Measurements from ENCODE around the gene IFNG-AS1. TPM values are rescaled to one million over a fixed set of nuclear protein-coding genes. Genes with fewer than 3 reads are reported as not detected.

Gene IFNG-AS1
- total RNA-seq, 1 experiment from 2014 or later, result not detected

DNA sequence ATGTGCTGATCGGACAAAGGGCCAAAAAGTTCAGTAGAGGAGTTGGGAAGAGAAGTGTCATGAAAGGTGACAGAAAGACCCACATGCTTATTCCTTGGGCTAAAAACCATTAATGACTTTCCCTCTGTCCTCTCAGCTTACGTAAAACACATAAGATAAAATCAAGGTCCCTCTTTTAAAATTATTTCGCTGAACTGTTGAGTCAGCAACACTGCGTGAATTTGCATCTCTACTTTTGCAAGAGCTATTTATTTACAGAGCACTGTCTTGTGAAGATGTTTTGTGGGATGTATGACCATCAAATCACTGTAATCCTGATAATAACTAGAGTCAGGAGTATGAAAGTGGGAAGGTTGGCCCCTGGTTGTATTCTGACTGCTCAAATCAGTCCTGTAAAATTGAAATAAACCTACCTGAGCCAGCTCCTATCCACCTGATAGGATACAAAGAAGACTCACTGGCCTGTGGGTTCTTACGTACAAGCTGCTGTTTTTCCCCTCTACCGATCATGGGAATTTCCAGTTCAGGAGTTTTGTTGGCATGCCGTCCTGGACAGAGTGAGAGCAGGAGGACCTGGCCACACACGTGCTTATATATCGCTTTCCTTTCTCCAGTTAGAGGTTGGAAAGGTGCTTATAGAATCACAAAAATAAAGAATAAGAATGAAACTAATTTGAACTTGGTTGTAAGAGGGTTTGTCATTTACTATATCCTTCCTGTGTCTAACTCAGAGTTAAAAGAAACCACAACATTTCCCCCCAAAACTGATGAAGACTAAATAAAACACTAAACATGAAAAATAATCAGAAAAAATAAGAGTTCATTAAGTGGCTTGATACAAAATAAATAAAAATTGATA, 42.9 kb downstream of the IFNG-AS1 start:
- Histone ChIP-seq H3K4me3 (replicated peaks in 1 of 2; ENCODE audit: low read depth in 1 of 2, low read length in 2 of 2) (no peak overlapping the region), H2AFZ (ENCODE audit: low read depth, low read length, poor library complexity, severe bottlenecking) (no peak overlapping the region), H4K20me1 (ENCODE audit: insufficient read depth) (no peaks in the 10 kb centered on the region), H3K36me3 (ENCODE audit: control insufficient read depth in 1 of 2, insufficient read depth in 2 of 2, low read length in 2 of 2) (no peaks in the 10 kb centered on the region), H3K9me2 (ENCODE audit: insufficient read depth) (no peaks in the 10 kb centered on the region), H3K9me3 (ENCODE audit: control insufficient read depth in 1 of 2, insufficient read depth in 1 of 2, low read depth in 1 of 2, low read length in 2 of 2) (no peaks in the 10 kb centered on the region), H3K9ac (ENCODE audit: low read length) (no peak overlapping the region), H3K79me2 (ENCODE audit: insufficient read depth, low read length) (no peaks in the 10 kb centered on the region), H3K27me3 (ENCODE audit: insufficient read depth, low read length) (no peaks in the 10 kb centered on the region), H3K27ac (ENCODE audit: low read depth, low read length) (no peak overlapping the region), H3K4me2 (ENCODE audit: low read length) (no peak overlapping the region), H3K4me1 (ENCODE audit: control insufficient read depth in 1 of 2, insufficient read depth in 2 of 2, low read length in 2 of 2) (no peaks in the 10 kb centered on the region)
- RAD21 ChIA-PET (ENCODE audit: low non-redundant PET in 1 of 2, low total read pairs in 2 of 2, uncharacterized antibody in 2 of 2, unreplicated experiment in 2 of 2), result no interaction called here
- ATAC-seq, result no peak
- no peak for DNase-seq (ENCODE audit: low read depth, low spot score)
- CTCF ChIA-PET, result interaction anchor here (1.5 kb wide), 1 partner anchor 9 kb away, joined by 6 read pairs; no protein-coding TSS in a partner anchor
- intact Hi-C loops (cut with micrococcal nuclease), result no loop called here
- TF ChIP-seq FOSL1 (IDR thresholded peaks at IDR 0.05; ENCODE audit: low read depth), result no peak
- no peak for TF ChIP-seq TCF7L2 (IDR thresholded peaks at IDR 0.05; ENCODE audit: borderline replicate concordance, extremely low read depth, insufficient read depth, insufficient read length)
- TF ChIP-seq, protein P1, sequence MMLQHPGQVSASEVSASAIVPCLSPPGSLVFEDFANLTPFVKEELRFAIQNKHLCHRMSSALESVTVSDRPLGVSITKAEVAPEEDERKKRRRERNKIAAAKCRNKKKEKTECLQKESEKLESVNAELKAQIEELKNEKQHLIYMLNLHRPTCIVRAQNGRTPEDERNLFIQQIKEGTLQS (IDR thresholded peaks at IDR 0.05), result no peak
- no TSS peak for BruUV-seq (replicated peaks)
- POLR2A ChIA-PET, result no interaction called here

DNA sequence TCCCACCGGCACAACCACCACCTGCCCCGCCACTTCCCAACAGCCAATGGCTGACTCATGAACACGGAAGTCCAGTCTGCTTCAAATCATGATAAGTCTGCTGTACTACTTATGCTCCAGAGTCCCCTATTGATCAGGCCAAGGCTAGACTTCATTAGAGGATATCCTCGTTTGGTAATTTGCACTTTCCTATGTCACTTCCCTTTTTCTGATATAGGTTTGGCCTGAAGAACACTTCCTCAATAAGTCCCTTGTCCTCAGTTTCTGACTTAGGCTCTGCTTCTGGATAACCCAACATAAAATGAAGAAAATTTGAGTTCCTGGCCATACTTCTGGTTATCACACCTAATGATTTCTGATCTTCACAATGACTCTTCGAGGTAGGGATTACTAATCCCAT, 45.3 kb downstream of the IFNG-AS1 start:
- ATAC-seq (no peak), DNase-seq (ENCODE audit: low read depth, low spot score) (no peak)
- no peaks in the 10 kb centered on the region for H3K4me1 ChIP-seq (ENCODE audit: control insufficient read depth in 1 of 2, insufficient read depth in 2 of 2, low read length in 2 of 2)
- CTCF ChIA-PET, result no interaction called here
- no peak overlapping the region for H3K4me2 ChIP-seq (ENCODE audit: low read length)
- H2AFZ ChIP-seq (ENCODE audit: low read depth, low read length, poor library complexity, severe bottlenecking), result no peak overlapping the region
- no peak overlapping the region for H3K4me3 ChIP-seq (replicated peaks in 1 of 2; ENCODE audit: low read depth in 1 of 2, low read length in 2 of 2)
- RAD21 ChIA-PET (ENCODE audit: low non-redundant PET in 1 of 2, low total read pairs in 2 of 2, uncharacterized antibody in 2 of 2, unreplicated experiment in 2 of 2), result no interaction called here
- H4K20me1 ChIP-seq (ENCODE audit: insufficient read depth), result no peaks in the 10 kb centered on the region
- H3K9ac ChIP-seq (ENCODE audit: low read length), result no peak overlapping the region
- POLR2A ChIA-PET, result no interaction called here
- no peaks in the 10 kb centered on the region for H3K36me3 ChIP-seq (ENCODE audit: control insufficient read depth in 1 of 2, insufficient read depth in 2 of 2, low read length in 2 of 2)
- no peaks in the 10 kb centered on the region for H3K27me3 ChIP-seq (ENCODE audit: insufficient read depth, low read length)
- H3K79me2 ChIP-seq (ENCODE audit: insufficient read depth, low read length), result no peaks in the 10 kb centered on the region
- no peak overlapping the region for H3K27ac ChIP-seq (ENCODE audit: low read depth, low read length)
- intact Hi-C loops (cut with micrococcal nuclease), result no loop called here
- no peaks in the 10 kb centered on the region for H3K9me3 ChIP-seq (ENCODE audit: control insufficient read depth in 1 of 2, insufficient read depth in 1 of 2, low read depth in 1 of 2, low read length in 2 of 2)
- H3K9me2 ChIP-seq (ENCODE audit: insufficient read depth), result no peaks in the 10 kb centered on the region
- BruUV-seq (replicated peaks), result no TSS peak
- TF ChIP-seq CBX3 (IDR thresholded peaks at IDR 0.05; ENCODE audit: low read depth) (no peak), SRF (IDR thresholded peaks at IDR 0.05; ENCODE audit: low read depth) (no peak), SIN3A (IDR thresholded peaks at IDR 0.05; ENCODE audit: low read depth) (no peak)
- TF ChIP-seq, protein P1 (IDR thresholded peaks at IDR 0.05), result no peak
- TF ChIP-seq, protein P2, sequence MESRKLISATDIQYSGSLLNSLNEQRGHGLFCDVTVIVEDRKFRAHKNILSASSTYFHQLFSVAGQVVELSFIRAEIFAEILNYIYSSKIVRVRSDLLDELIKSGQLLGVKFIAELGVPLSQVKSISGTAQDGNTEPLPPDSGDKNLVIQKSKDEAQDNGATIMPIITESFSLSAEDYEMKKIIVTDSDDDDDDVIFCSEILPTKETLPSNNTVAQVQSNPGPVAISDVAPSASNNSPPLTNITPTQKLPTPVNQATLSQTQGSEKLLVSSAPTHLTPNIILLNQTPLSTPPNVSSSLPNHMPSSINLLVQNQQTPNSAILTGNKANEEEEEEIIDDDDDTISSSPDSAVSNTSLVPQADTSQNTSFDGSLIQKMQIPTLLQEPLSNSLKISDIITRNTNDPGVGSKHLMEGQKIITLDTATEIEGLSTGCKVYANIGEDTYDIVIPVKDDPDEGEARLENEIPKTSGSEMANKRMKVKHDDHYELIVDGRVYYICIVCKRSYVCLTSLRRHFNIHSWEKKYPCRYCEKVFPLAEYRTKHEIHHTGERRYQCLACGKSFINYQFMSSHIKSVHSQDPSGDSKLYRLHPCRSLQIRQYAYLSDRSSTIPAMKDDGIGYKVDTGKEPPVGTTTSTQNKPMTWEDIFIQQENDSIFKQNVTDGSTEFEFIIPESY (IDR thresholded peaks at IDR 0.05; ENCODE audit: extremely low read depth, insufficient replicate concordance, low read length), result no peak
